H1 (cell line): ENCODE data around the gene PIM1. TPM values are rescaled to one million over a fixed set of nuclear protein-coding genes. Genes with fewer than 3 reads are reported as not detected.

Source experiments
- SAP30 ChIP-seq: fragments of 300-600 bp; sonication (generic); IDR thresholded peaks from 2 replicates; pipeline ENCODE4 v1.7.1; 2012; ENCODE audit warnings: low read length, moderate library complexity, mild to moderate bottlenecking, inconsistent platforms; ENCODE audit not compliant: insufficient read depth, insufficient replicate concordance
- SIRT6 ChIP-seq: IDR thresholded peaks from one replicate; pipeline ENCODE4 v1.7.1; 2012; ENCODE audit warnings: low read length, inconsistent platforms
- polyA plus RNA-seq, 7 experiments: library from polyadenylated mRNA; depleted of rRNA in 3 of 7; stranded (reverse) in 5 of 7; unstranded in 2 of 7; fragments of >200 nt in 5 of 7; fragments of 200-250 nt in 2 of 7; gene quantifications; 1 replicate in 5 of 7; 2 replicates in 1 of 7; 4 replicates in 1 of 7; pipeline versions ENCODE4 v1.2.1 to v1.2.3, GENCODE V29; 2011 to 2013; ENCODE audit warnings: missing spikeins in 2 of 7, mixed read lengths in 2 of 7
- total RNA-seq: library from RNA; stranded (reverse); fragmentation: NEBNext Ultra II Directional; extraction: Animal tissue kit (Norgen Biotek cat#: 25700); gene quantifications from 2 replicates; pipeline ENCODE4 v1.2.1, GENCODE V29; 2021

Gene PIM1
- total and polyA plus RNA-seq, 2 of the 8 experiments (the other 6 are each of a cell fraction or from before 2014, with no cell fraction given) = 25.5 to 94.9 TPM

- no peak for TF ChIP-seq SAP30
- TF ChIP-seq SIRT6 = no peak
These were observed 20.2 kb downstream of the PIM1 start (continued) for GRCh38 chr6:37190159-37190535.
